CD4-positive, alpha-beta T cell treated with Interleukin-10 for 1 hour (primary cell): ENCODE measurements around the gene CCER1.
"Not testable (repeated sequence)": the region's sequence is repeated elsewhere in the genome, so short reads cannot be mapped to it uniquely, and the experiment has no call there.

Source experiments
- DNase-seq: peaks from one replicate; pipeline ENCODE4 v3.0.0-alpha.2; 2020

Gene CCER1, protein sequence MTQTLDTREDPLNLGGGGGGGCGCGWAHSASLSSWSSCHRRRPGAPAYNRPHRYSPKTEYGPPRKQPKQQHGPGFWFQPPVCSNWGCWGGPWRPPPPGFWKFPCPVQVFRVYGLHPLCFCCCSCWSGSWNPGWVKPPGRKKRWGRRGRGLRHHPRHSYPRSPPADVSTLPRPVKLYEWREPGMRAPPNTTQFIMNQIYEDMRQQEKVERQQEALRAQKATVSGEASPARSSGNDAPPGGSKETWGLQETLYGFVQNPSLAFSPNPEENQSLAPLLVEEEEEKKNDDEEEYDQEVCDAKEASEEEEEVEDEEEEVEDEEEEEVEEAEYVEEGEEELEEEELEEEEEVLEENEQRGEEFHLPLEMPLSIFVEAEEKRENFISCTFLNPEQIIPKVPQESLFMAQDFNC

DNA sequence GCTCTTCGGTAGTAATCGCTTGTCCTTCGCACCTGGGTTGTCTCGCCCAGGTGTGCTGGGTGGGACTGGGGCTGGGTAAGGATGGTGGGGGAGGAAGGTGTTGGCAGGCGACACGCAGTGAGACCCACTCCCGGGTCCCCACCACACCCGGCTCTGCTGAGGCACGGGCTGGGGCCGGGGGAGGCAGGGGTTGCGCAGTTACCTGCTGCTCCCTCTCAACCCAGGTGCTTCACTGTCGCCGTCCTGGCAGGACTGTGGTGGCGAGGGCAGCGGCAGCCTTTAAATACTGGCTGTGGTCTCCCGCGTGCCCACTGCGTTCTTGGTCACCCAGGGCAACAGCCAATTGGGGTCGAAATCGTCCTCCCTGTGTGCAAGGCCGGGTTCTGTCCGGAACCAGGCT, at the start of gene CCER1:
Gene CCER1 (minus strand): TSS at position 256 of the 400 bp plus-strand sequence. CDS start 434 bp downstream, outside the sequence.
- DNase-seq: no peak

DNA sequence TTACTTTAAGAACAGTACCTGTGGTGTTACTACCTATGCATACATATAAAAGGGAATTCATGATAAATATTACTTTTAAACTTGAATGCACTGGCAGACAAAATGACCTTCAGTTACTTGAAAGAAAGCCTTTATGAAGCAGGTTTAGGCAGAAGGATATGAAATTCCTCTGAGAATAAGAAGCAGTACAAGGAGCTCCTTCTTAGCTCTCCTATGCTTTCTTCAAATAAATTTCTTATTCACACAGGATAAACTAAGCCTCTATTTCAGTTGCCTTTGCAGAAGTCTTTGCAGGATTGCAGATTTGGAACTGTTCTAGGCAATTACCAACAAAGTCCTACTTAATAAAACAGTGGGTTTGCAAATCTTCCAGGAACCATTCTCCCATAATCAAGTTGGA, 48.8 kb upstream of the CCER1 start:
- no peak for DNase-seq

DNA sequence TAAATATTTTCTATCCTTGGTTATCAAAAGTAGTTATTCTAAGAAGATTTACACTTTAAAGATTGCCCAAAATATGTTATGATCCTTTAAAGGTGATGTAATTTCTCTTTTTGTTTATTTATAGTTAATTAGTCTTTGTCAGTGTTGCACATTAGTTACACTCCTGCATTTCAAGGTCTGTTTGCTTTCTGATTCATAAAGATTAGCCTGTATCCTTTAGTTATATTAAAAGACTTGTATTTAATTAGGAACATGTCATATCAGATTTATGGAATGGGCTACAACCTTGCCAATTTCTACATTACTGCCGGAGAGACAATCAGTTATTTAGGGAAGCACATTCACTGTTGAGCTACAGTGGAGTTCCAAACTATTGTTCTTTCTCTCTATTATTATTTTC, 46.3 kb upstream of the CCER1 start:
- no peak for DNase-seq

DNA sequence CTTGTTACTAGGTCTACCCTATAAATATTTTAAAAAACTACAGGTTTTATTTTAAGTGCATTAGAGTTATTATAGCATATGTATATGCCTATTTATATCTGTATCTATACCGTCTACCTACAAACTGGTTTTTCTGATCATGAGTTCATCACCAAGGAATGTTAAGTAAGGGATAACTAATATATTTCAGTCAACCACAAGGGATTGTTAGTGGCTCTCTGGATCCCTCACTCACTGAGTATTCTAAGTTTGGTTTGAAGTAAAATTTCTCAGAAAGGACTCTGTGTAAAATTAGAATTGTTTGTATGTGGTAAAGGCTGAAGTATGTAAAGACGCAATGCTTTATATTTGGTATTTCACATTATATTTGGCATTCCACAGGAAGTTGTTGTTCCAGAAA, 45.0 kb upstream of the CCER1 start:
- DNase-seq: no peak

DNA sequence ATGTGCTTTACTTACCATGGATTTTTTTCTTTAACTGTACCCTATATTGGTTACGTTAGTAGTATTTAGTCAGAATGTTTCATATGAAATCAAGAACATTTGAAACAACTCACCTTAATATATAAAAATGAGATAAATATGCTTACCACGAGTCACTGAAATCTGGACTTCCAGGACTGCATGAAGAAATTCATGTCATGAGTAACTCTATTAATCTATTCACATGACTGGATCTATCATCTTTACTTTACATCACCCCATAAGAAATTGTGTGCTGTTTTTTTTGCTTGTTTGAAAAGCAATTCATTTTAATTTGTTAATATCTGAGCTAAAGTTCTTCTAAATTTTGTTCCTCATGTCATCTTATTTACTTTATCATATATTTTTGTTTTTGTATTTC, 44.6 kb upstream of the CCER1 start:
- no peak for DNase-seq

DNA sequence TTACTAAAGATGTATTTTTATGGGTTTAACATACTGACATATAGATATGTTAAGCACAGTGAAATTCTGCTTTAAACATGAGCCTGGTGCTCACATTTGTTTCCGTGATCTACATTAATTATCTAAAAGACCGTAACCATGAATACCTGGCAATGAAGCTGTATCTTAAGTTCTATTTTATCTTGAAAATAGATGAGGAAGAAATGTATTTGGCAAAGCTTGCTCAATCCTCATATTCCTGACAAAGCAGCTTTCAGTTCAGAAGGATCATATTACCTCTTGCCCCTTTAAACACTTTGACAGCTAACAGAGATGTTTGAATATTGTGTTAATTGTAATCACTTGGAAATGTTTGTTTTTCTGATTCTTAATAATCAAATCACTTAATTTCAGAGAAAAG, 40.0 kb upstream of the CCER1 start:
- no peak for DNase-seq

DNA sequence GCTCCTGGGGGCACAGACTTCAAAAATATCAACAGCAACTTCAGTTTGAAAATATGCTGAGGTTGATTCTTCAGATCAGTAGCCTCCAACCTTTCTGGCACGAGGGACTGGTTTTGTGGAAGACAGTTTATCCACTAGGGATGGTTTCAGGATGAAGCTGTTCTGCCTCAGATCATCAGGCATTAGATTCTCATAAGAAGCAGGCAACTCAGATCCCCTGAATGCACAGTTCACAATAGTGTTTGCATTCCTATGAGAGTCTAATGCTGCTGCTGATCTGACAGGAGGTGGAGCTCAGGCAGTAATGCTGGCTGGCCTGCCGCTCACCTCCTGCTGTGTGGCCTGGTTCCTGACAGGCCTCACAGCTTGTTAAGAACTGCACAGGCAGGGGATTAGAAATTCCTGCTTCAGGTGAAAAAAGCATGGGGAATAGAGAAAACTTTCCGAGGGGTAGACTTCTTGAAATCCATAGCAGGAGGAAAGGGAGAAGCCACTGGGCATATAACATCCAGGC, 37.0 kb upstream of the CCER1 start:
- DNase-seq: no peak

DNA sequence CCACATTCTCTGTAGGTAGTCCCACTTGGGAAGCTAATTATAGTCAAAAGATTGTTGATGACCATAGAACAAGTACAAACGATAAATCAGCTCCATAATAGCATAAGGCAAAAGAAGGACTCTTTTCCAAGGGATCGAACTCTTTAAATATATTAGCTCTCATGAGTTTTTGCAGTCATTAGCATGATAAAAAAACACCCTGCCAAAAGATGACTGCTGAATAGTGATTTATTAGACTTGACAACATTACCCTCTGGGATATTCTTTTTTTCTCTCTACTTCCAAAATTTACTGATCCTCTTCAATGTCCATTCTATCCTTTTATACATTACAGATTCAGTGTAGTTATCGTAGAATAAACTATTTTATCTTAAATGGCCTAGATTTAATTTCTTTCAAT, 35.6 kb upstream of the CCER1 start:
- DNase-seq: no peak

DNA sequence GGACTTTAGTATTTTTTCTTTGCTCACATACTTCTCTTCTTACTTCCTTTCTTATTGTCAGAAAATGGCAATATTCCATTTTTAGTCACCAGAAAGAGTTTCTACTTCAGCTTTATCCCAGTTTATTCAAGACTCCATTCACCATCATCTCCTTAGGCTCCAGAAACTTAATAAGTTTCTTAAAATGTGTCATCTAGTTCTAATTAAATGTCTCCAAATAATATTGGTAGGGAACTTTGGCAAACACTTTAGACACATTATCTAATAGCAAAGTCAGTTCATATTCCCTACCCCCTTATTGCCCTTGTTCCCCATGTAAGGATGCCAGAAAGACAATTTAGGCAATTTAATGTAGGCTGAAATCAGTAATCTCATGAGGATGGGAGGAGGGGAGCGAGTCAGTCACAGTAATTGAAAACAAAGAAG, 34.7 kb upstream of the CCER1 start:
- DNase-seq: no peak

DNA sequence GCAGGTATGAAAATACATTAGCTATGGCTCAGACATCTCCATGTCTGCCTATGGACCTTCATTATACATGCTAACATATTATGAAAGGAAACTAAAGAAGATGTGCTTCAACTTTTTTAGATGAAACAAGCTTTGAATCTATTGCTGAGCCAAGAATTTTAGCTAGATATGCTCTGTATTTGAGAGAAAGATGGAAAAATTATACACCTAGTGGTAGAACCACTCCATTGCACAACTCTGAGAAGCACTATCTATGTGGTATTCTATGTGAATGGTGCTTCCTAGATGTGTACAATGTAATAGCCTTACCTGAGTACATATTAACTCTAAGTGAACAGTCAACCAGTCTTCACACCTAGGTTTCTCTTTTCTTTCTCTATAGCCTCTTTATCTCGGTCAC, 32.5 kb upstream of the CCER1 start:
- DNase-seq: no peak

DNA sequence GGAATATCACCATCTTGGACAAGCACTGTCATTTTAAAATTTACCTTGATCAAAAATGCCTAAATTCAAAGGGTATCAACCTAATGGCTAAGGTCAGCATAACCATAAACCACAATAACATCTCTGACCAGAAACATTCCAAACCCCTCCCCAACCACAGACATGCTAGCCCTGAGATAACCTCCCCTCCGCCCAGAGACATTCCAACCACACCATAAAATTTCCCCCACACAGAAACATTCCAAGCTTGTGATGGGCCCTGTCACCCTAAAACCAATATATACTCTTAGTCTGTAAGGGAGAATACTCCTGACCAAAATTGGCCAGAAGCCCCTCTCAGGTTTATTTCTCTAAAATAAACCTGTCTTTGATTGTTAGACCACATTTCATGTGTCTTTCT, 32.1 kb upstream of the CCER1 start:
- no peak for DNase-seq

DNA sequence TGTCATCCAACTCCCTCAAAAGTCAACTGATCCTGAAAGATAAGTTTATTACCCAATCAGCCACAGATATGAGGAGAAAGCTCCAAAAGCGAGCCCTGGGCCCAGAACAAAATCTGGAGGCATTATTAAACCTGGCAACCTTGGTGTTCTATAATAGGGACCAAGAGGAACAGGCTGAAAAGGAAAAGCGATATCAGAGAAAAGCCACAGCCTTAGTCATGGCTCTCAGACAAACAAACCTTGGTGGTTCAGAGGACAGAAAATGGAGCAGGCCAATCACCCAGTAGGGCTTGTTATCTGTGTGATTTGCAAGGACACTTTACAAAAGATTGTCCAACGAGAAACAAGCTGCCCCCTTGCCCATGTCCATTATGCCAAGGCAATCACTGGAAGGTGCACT, 30.4 kb upstream of the CCER1 start:
- DNase-seq: not testable (repeated sequence)

DNA sequence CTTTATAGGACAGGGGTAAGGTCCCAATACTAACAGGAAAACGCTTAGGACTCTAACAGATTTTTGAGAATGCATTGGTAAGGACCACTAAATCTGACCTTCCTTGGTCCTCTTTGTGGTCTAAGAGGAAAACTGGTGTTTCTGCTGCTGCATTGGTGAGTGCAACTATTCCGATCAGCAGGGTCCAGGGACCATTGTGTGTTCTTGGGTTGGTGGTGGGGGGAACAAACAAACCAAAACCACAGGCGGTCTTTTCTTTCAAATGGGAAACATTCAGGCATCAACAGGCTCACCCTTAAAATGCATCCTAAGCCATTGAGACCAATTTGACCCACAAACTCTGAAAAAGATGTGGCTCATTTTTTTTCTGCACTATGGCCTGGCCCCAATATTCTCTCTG, 29.1 kb upstream of the CCER1 start:
- DNase-seq: no peak

DNA sequence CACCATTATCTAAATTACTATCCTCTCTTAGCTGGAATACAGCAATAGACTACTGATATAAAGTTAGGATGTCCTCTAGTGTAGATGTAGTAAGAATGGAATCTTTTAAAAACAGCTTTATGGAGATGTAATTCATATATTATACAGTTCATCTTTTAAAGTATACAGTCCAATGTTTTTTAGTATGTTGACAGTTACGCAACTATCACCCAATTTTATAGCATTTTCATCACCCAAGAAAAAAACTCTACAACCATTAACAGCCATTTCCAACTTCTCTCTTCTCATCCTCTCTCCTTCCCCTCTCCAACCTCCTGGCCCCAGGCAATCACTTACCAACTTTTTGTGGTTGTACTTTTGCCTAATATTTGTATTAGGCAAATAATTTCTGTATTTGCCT, 27.2 kb upstream of the CCER1 start:
- no peak for DNase-seq

DNA sequence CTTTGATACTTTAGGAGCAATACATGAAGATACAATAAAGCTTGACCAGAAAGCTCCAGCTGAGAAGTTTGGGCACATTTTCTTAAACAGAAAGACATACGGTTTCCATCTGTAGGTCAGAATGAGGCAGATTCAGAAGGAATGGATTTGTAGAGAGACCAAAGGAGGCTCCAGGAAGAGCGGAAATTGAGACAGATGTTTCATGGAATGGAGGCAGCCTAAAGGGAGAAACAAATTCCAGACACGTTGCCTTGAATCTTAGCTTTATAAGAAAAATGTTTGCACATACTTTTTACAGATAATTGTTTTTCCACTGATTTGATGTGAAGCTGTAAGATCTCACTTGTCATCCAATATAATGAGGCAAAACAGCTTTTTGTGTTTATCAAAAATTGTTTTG, 25.0 kb upstream of the CCER1 start:
- DNase-seq: no peak

DNA sequence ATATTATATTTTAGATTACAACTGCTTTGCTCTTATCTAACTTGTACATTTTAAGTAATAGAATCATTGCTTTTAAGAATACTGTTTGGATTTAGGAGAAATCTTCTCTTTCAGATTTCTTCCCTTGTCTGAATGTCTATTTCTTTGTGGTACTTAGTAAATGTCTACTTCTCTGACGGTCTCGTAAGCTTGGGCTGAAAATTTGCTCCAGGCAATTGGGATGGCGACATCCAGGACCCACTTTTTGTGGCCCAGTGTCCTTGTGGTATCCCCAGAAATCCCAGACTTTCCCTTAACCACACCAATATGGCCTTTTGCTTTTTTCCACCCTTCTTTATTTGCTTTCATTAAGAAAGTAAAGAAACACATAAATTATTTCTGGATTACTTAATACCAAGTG, 24.0 kb upstream of the CCER1 start:
- DNase-seq: no peak

DNA sequence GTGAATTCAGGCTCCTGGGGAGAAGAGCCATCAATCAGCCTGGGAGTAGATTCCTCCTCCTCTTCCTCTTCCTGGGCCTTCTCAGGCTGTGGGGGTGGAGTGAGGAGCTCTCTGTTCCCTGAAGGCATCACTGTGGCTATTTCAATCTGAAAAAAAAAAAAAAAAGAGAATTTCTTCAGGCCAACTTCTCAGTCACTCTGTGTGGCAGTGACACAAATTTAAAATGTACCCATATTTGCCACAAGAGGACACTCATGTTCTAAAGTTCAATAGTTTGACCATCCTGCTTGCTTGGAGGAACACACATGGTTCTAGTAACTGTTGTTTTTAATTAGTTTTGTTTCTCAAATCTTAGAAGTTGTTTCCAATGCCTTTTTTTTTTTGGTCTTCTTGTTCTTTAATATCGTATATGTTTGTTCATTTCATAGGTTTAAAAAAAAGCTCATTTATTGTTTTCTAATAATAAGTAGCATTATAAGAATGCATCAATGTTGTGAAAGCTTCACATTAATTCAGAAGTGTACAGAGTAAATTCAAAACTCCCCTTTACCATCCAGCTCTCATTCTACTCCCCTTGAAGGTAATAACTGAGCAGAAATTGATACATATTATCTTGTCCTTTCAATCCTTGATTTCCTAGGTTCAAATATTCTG, 23.3 kb upstream of the CCER1 start:
- peak; percentile 7 for DNase-seq

DNA sequence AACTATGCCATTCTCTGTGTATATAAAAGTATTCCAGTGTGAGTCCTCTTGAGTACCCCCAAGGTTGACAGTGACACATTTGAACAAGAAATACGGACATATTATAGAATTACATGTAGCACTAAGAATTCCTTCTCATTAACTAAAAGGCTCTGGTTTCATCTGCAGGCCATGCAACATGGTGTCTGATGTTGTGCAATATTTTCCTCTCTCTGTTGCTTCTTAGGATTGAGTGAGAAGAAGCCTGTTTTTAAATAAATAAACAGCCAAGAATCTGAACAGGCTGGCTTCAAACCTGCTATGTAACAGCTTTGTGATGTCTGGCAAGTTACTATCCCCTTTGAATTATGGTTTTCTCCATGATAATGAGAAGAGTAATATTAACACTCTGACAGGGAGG, 22.2 kb upstream of the CCER1 start:
- DNase-seq: no peak

DNA sequence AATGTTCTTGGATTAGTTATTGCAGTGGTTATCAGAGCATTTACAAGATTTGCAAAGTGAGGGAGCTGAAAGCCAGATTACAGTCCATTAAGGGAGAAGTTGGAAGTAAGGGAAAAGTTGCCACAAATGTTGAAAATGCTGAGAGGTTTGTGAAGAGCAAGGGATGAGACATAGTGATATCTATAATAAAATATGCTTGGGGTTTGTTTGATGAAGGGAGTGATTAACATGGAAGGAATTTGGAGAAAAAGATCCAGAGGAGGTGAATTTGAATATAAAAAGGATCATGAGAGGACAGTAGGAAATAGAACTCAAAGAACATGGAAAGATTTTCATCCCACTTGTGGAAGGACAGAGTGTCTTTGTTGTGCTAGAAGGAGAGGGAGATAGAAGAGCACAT, 19.3 kb upstream of the CCER1 start:
- DNase-seq: no peak

DNA sequence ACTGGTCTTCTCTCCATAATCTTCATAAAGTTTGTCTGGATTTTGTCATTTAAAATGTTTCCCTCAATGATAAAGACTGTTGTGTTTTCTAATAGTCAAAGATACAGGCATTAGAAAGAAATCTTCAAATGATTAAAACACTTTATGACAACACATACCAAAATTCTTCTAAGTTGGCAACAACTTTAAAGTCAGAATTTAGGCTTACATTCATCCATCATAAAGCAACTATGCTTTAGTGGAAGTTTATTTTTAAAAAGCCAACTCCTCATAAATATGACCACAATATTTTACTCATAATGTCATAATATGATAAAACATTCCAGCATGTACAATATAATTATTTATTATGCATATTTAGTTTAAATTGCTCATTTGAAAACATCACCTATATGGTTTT, 17.2 kb upstream of the CCER1 start:
- no peak for DNase-seq

DNA sequence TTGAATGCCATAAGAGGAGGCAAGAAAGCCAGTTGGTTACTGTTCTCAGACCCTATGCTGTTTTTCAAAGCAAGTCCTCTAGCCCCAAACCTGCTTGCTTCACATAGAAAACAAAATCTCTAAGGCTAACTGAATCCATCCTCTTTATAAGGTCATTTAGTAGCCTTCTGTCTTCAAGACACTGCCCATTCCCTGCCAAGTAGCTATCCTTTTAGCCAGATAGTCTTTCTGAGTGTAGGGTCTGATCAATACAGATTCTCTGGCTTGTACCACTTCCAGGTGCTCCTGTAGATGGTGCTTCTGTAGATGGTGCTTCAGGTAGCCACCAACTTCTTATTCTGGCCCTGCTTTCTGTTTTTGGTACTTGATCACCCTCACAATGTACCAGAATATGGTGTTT, 15.9 kb upstream of the CCER1 start:
- no peak for DNase-seq

DNA sequence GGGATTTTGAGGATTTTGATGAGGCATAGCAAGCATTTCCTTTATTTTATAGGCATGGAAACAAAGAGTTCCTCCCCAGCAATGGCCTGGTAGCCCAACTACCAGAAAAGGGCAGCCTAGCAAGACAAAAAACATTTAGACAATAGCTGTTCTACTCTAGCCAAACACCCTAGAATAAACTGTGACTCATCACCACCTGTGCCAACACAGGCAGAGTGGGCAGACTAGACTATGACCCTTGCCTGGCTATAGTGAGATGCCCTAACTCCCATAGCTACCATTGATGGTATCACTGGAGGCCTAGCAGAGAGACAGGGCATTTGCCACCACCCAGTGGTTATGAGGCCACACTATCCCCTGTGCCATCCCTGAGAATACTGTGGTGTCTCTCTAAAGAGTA, 15.5 kb upstream of the CCER1 start:
- DNase-seq: no peak

DNA sequence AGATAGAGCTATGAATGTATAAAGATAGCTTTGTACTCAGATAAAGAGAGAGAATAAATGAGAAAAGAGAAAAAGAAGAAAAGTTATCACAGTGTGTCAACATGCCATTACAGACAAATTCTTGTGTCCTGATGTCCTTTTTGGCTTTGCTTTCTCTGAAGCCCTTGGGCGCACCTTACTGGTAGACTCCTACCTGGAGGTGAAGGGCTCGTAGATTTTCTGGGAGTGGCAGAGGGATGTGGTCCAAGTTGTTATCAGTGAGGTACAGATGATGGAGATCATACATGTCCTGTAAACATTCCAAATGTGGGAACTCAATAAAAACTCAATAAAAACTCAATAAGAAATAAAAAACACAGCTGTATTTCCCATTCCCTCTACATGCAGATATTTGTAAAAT, 14.9 kb upstream of the CCER1 start:
- DNase-seq: no peak

DNA sequence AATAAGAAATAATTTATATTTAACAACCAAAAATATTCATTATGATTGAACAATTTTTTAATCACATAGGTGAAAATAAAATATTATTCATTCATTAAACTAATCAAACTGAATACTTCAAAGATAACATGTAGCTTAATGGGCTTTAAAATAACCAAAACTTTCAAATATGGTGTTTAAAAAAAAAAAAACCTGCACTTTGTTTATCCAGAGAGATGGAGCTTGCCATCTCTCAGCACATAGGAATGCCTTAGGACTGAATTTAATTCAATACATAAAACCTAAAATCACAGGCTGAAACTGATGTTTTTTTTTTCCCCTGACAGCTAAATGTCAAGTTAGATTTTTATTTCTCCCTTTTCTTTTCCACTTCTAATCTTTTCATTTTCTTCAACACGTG, 14.4 kb upstream of the CCER1 start:
- no peak for DNase-seq

DNA sequence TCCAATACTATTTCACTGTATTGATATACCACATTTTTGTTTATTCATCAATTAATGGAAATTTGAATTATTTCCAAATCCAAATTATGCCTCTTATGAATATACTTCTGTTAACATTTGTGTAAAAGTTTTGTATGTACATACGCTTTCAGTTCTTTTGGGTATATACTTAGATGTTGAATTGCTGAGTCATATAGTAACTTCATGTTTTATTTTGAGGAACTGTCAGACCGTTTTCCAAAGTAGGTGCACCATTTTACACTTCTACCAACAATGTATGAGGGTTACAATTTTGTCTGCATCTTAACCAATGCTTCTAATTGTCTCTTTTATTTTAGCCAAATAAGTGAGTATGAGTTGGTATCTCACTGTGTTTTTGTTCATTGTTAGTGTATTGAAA, 10.2 kb upstream of the CCER1 start:
- no peak for DNase-seq
